Sigmoid colon (tissue), 7 donors: Measurements from ENCODE around the gene PLA2G2E. TPM values are rescaled to one million over a fixed set of nuclear protein-coding genes. Genes with fewer than 3 reads are reported as not detected.

Experiments
- DNase-seq: peaks from one replicate; pipeline ENCODE4 v3.0.0-alpha.2; 2019
- H3K27ac ChIP-seq, 4 donors: fragments of 200-600 bp; sonication (generic); one replicate each; pipeline ENCODE4 v1.5.1; 2016 to 2019; ENCODE audit warnings: mild to moderate bottlenecking in 1 of 4
- H3K27me3 ChIP-seq, 3 donors: fragments of 200-600 bp; sonication (generic); one replicate each; pipeline ENCODE4 v1.5.1; 2019; ENCODE audit warnings: mild to moderate bottlenecking in 1 of 3
- H3K36me3 ChIP-seq, 4 donors: fragments of 200-600 bp; sonication (generic); one replicate each; pipeline ENCODE4 v1.5.1; 2016 to 2019
- H3K4me1 ChIP-seq, 4 donors: fragments of 200-600 bp; sonication (generic); one replicate each; pipeline ENCODE4 v1.5.1; 2017 to 2019
- H3K4me3 ChIP-seq, 4 donors: fragments of 200-600 bp; sonication (generic); one replicate each; pipeline ENCODE4 v1.5.1; 2017 to 2019; ENCODE audit warnings: mild to moderate bottlenecking in 2 of 4, moderate library complexity in 1 of 4
- H3K9me3 ChIP-seq, 4 donors: fragments of 200-600 bp in 3 of 4; sonication (generic) in 3 of 4; one replicate each; pipeline versions ENCODE4 v1.5.1 to v1.6.1; 2013 to 2019
- CTCF ChIP-seq, 4 experiments: fragments of 450-650 bp in 3 of 4; fragments of 200-600 bp in 1 of 4; IDR thresholded peaks; one replicate each; pipeline ENCODE4 v1.5.1; 2016 to 2019; ENCODE audit warnings: antibody characterized with exemption in 4 of 4, mild to moderate bottlenecking in 3 of 4, moderate library complexity in 2 of 4
- EP300 ChIP-seq, 4 donors: sonication (generic); formaldehyde crosslinking; IDR thresholded peaks; one replicate each; pipeline ENCODE4 v1.6.1; 2017; ENCODE audit warnings: antibody characterized with exemption in 4 of 4
- POLR2A ChIP-seq, 2 donors: fragments of 450-650 bp; IDR thresholded peaks; one replicate each; pipeline ENCODE4 v1.6.1; 2016; ENCODE audit warnings: antibody characterized with exemption in 2 of 2, mild to moderate bottlenecking in 2 of 2, moderate library complexity in 2 of 2
- POLR2AphosphoS5 ChIP-seq, 4 donors: sonication (generic); formaldehyde crosslinking; IDR thresholded peaks; one replicate each; pipeline ENCODE4 v1.6.1; 2017; ENCODE audit warnings: antibody characterized with exemption in 4 of 4
- WGBS, 2 donors: extraction: QIAGEN DNeasy Blood & Tissue Kit; methylation state at CpG; one replicate each; pipeline ENCODE4 v1.1.7; 2013; 5-methylcytosine and 5-hydroxymethylcytosine counted together
- intact Hi-C: fragments of 100-400 bp; cut with DNase I; formaldehyde crosslinking; loops from one replicate; pipeline ENCODE4 v1.15.1; 2023
- polyA plus RNA-seq, 3 donors: library from polyadenylated mRNA; stranded (reverse); fragments of 200-250 nt; gene quantifications; one replicate each; pipeline ENCODE4 v1.2.3, GENCODE V29; 2013
- total RNA-seq, 4 donors: library from RNA; depleted of rRNA; stranded (reverse); fragments of >200 nt; gene quantifications; one replicate each; pipeline ENCODE4 v1.1.0, GENCODE V29; 2016
- donor health status: healthy with polysubstance abuse.
- donor health status: Bipolar disorder and iron deficiency.
- donor health status: healthy.

The PLA2G2E gene
- total and polyA plus RNA-seq, 7 donors, result not detected

DNA sequence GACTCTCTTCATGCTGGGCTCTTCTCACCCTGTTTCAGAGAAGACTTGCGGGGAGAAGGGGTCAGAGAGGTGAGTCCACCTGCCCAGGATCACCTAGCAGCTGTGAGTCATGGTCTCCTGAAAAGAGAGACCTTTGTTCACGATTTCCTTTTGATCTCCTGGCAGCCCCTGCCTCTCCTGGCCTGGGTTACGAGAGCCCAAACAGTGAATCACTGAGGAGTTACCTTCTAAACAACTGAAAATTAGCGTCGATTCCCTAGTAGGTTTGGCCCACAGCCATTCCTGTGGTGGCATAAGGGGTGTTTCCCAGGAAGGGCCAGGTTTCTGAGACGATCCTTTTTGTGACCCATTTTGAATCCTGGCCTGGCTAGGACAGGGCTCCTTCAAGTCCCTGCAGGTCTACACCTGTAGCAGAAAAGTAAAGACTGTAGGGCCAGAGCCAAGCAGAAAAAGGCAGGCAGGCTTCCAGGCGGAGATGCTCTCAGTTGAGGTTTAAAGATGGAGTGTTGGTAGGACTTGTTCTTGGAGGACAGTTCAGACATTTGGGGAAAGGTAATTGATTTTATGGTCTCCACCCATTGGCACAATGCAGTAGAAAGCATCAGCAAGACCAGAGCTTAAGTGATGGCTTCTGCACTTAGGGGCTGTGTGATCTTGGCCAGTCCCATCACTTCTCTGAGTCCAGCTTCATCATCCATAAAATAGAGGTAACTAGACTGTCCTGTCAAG is 2.1 kb upstream of the PLA2G2E start:
- Histone ChIP-seq H3K27me3 (no peaks in the 10 kb centered on the region), H3K36me3 (no peaks in the 10 kb centered on the region), H3K9me3 (no peaks in the 10 kb centered on the region), H3K4me1 (no peaks in the 10 kb centered on the region), H3K4me3 (no peak overlapping the region), H3K27ac (no peak overlapping the region)
- DNase-seq, result no peak
- 36 to 68% methylated on average over 7 of the region's 7 CpGs for WGBS, 2 donors
- intact Hi-C loops, result no loop called here
- no peak for TF ChIP-seq CTCF (IDR thresholded peaks at IDR 0.05)
- no peak for TF ChIP-seq POLR2A (IDR thresholded peaks at IDR 0.05)
- no peak for TF ChIP-seq POLR2AphosphoS5 (IDR thresholded peaks at IDR 0.05)
- TF ChIP-seq EP300 (IDR thresholded peaks at IDR 0.05), result no peak

DNA sequence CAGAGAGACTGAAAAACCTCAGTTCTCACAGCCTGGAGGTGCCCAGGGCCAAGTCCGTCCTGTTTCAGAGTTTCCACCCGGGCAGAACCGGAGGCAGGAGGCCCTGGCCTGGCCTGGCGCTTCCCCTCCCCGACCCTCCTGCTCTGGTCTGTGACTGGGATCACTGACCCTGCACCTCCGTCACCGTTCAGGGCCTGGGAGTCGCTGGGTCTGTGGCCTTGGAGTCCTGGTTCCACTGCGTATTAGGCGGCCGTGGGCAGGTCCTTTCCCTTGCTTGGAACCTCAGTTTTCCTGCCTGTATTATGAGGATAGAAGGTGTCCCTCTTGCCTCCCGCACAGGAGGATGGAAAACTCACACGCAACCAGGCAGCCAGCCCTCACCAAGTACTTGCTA is 533 bp upstream of the PLA2G2E start:
- no peak for DNase-seq
- no peak for TF ChIP-seq CTCF (IDR thresholded peaks at IDR 0.05)
- no peak for TF ChIP-seq POLR2AphosphoS5 (IDR thresholded peaks at IDR 0.05)
- TF ChIP-seq EP300 (IDR thresholded peaks at IDR 0.05), result no peak
- TF ChIP-seq POLR2A (IDR thresholded peaks at IDR 0.05), result no peak
- Histone ChIP-seq H3K4me1 (no peaks in the 10 kb centered on the region), H3K36me3 (no peaks in the 10 kb centered on the region), H3K9me3 (no peaks in the 10 kb centered on the region), H3K27me3 (no peaks in the 10 kb centered on the region), H3K4me3 (no peak overlapping the region), H3K27ac (no peak overlapping the region)
- 84 to 85% methylated on average over 13 of the region's 13 CpGs for WGBS, 2 donors
- intact Hi-C loops, result no loop called here

- no peaks in the 10 kb centered on the region for H3K9me3 ChIP-seq
- 39 to 70% methylated on average over 17 of the region's 17 CpGs for WGBS, 2 donors
- no peaks in the 10 kb centered on the region for H3K4me1 ChIP-seq
- no peaks in the 10 kb centered on the region for H3K36me3 ChIP-seq
- no peak for DNase-seq
- H3K4me3 ChIP-seq, result no peak overlapping the region
- no peak overlapping the region for H3K27ac ChIP-seq
- no peak for TF ChIP-seq CTCF (IDR thresholded peaks at IDR 0.05)
- TF ChIP-seq EP300 (IDR thresholded peaks at IDR 0.05), result no peak
- no peak for TF ChIP-seq POLR2AphosphoS5 (IDR thresholded peaks at IDR 0.05)
- TF ChIP-seq POLR2A (IDR thresholded peaks at IDR 0.05), result no peak
- H3K27me3 ChIP-seq, result no peaks in the 10 kb centered on the region
- intact Hi-C loops, result no loop called here
Observed at GRCh38 chr1:19922015-19922688, 1.3 kb downstream of the PLA2G2E start.

- Histone ChIP-seq H3K27me3 (no peaks in the 10 kb centered on the region), H3K36me3 (no peaks in the 10 kb centered on the region), H3K4me1 (no peaks in the 10 kb centered on the region), H3K4me3 (no peak overlapping the region), H3K9me3 (no peaks in the 10 kb centered on the region), H3K27ac (no peak overlapping the region)
- intact Hi-C loops, result no loop called here
- no peak for DNase-seq
- TF ChIP-seq EP300 (IDR thresholded peaks at IDR 0.05) (no peak), CTCF (IDR thresholded peaks at IDR 0.05) (no peak), POLR2AphosphoS5 (IDR thresholded peaks at IDR 0.05) (no peak), POLR2A (IDR thresholded peaks at IDR 0.05) (no peak)
- 18 to 65% methylated on average over 13 of the region's 13 CpGs for WGBS, 2 donors
Observed at GRCh38 chr1:19921310-19921709, 2.1 kb downstream of the PLA2G2E start.
